ENCODE data around the gene NSRP1. TPM values are rescaled to one million over a fixed set of nuclear protein-coding genes. Genes with fewer than 3 reads are reported as not detected.

NSRP1 gene
- polyA plus RNA-seq, 1 donor (not counting 4 experiments of a cell fraction or from before 2014, with no cell fraction given): 12.7 TPM

DNA sequence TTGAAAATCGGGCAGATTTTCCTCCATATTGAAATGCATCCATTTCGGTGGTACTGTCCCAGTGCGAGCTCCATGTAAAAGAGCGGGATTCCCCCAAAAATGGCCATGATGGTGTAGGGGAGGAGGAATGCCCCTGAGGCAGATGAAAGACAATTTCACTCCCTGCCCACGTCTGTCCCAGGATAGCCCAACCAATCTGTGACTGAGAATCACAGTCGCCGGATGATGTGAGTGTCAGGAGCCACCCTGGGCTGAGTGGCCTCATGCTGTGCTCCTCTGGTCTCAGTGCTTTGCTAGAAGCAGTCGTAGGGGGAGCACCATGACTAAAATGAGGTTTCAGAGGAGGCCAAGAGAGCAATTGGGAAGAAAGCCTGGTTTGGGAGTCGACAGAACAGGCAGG lies 102.2 kb downstream of the NSRP1 start:
- H3K9me3 ChIP-seq (ENCODE audit: control insufficient read depth, low read depth, low read length): no peaks in the 10 kb centered on the region
- no peak for FAIRE-seq

DNA sequence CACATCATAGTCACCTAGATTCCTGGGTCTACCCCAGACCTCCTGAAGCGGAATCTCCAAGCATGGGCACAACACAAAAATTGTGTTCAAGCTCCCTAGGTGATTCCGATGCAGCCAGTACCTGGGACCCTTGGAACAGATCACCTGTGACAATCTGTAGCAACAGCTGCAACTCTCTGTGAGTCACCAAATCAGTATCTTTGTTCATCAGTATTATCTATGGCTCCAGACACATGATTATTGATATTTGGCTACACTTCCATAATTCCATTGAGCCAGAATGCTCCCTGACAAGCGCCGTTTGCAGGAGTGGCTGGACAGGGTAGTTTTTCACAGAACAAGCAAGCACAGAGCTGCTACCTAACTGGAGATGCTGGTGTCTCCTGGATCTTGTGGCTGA lies 102.7 kb downstream of the NSRP1 start:
- Histone ChIP-seq H4K20me1 (ENCODE audit: control insufficient read depth, extremely low read depth, insufficient read depth, low read length) (no peaks in the 10 kb centered on the region), H2AFZ (ENCODE audit: control insufficient read depth, low read length) (no peak overlapping the region), H3K4me3 (ENCODE audit: control insufficient read depth in 2 of 3, extremely low read depth in 1 of 3, insufficient read depth in 2 of 3, low read depth in 1 of 3, low read length in 3 of 3) (no peak overlapping the region), H3K9me1 (ENCODE audit: control insufficient read depth, extremely low read depth, insufficient read depth, low read length) (no peaks in the 10 kb centered on the region), H3K79me2 (ENCODE audit: control insufficient read depth, insufficient read depth, low read length) (no peaks in the 10 kb centered on the region), H3K4me2 (ENCODE audit: control insufficient read depth, extremely low read depth, insufficient read depth, low read depth, low read length) (no peak overlapping the region), H3K9me3 (ENCODE audit: control insufficient read depth, low read depth, low read length) (no peaks in the 10 kb centered on the region), H3K4me1 (ENCODE audit: control insufficient read depth, extremely low read depth, insufficient read depth, low read length) (no peaks in the 10 kb centered on the region), H3K36me3 (ENCODE audit: control insufficient read depth in 2 of 2, extremely low read depth in 1 of 2, insufficient read depth in 2 of 2, low read length in 2 of 2) (no peaks in the 10 kb centered on the region), H3K9ac (ENCODE audit: control insufficient read depth, extremely low read depth, insufficient read depth, low read length) (no peak overlapping the region), H3K27me3 (ENCODE audit: control insufficient read depth, extremely low read depth, insufficient read depth, low read length) (peaks cover 40% of the 10 kb centered on the region), H3K27ac (ENCODE audit: control insufficient read depth, insufficient read depth, low read length) (no peak overlapping the region)
- TF ChIP-seq, protein P1, sequence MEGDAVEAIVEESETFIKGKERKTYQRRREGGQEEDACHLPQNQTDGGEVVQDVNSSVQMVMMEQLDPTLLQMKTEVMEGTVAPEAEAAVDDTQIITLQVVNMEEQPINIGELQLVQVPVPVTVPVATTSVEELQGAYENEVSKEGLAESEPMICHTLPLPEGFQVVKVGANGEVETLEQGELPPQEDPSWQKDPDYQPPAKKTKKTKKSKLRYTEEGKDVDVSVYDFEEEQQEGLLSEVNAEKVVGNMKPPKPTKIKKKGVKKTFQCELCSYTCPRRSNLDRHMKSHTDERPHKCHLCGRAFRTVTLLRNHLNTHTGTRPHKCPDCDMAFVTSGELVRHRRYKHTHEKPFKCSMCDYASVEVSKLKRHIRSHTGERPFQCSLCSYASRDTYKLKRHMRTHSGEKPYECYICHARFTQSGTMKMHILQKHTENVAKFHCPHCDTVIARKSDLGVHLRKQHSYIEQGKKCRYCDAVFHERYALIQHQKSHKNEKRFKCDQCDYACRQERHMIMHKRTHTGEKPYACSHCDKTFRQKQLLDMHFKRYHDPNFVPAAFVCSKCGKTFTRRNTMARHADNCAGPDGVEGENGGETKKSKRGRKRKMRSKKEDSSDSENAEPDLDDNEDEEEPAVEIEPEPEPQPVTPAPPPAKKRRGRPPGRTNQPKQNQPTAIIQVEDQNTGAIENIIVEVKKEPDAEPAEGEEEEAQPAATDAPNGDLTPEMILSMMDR (optimal IDR thresholded peaks at IDR 0.05 in 1 of 3, IDR thresholded peaks at IDR 0.05 in 1 of 3, conservative IDR thresholded peaks at IDR 0.05 in 1 of 3; ENCODE audit: extremely low read depth in 1 of 3, insufficient read depth in 2 of 3, low read length in 3 of 3): no peak
- TF ChIP-seq EZH2 (IDR thresholded peaks at IDR 0.05; ENCODE audit: low read length): no peak
- FAIRE-seq: no peak
- dilution Hi-C loops (cut with MboI; ENCODE audit: extremely low pct_ligation_motif_present, low sequenced_read_pairs): no loop called here
- DNase-seq (ENCODE audit: low read depth, low spot score): no peak

More for the DNA sequence above, 102.2 kb downstream of the NSRP1 start:
- Histone ChIP-seq H3K4me2 (ENCODE audit: control insufficient read depth, extremely low read depth, insufficient read depth, low read depth, low read length) (no peak overlapping the region), H3K79me2 (ENCODE audit: control insufficient read depth, insufficient read depth, low read length) (no peaks in the 10 kb centered on the region), H3K9me1 (ENCODE audit: control insufficient read depth, extremely low read depth, insufficient read depth, low read length) (no peaks in the 10 kb centered on the region), H2AFZ (ENCODE audit: control insufficient read depth, low read length) (no peak overlapping the region), H3K4me3 (ENCODE audit: control insufficient read depth in 2 of 3, extremely low read depth in 1 of 3, insufficient read depth in 2 of 3, low read depth in 1 of 3, low read length in 3 of 3) (no peak overlapping the region), H3K27me3 (ENCODE audit: control insufficient read depth, extremely low read depth, insufficient read depth, low read length) (peaks cover 40% of the 10 kb centered on the region), H4K20me1 (ENCODE audit: control insufficient read depth, extremely low read depth, insufficient read depth, low read length) (no peaks in the 10 kb centered on the region), H3K36me3 (ENCODE audit: control insufficient read depth in 2 of 2, extremely low read depth in 1 of 2, insufficient read depth in 2 of 2, low read length in 2 of 2) (no peaks in the 10 kb centered on the region), H3K27ac (ENCODE audit: control insufficient read depth, insufficient read depth, low read length) (no peak overlapping the region), H3K9ac (ENCODE audit: control insufficient read depth, extremely low read depth, insufficient read depth, low read length) (no peak overlapping the region), H3K4me1 (ENCODE audit: control insufficient read depth, extremely low read depth, insufficient read depth, low read length) (no peaks in the 10 kb centered on the region)
- DNase-seq (ENCODE audit: low read depth, low spot score): no peak
- dilution Hi-C loops (cut with MboI; ENCODE audit: extremely low pct_ligation_motif_present, low sequenced_read_pairs): no loop called here
- no peak for TF ChIP-seq EZH2 (IDR thresholded peaks at IDR 0.05; ENCODE audit: low read length)
- TF ChIP-seq, protein P1 (optimal IDR thresholded peaks at IDR 0.05 in 1 of 3, IDR thresholded peaks at IDR 0.05 in 1 of 3, conservative IDR thresholded peaks at IDR 0.05 in 1 of 3; ENCODE audit: extremely low read depth in 1 of 3, insufficient read depth in 2 of 3, low read length in 3 of 3): no peak

Data from keratinocyte (primary cell).